SK-N-MC (cell line): ENCODE results near the gene ELK3.

Experiments used
- EZH2 ChIP-seq: fragments of 200-600 bp; sonication (generic); IDR thresholded peaks from one replicate; pipeline ENCODE4 v1.6.1; 2017; ENCODE audit warnings: antibody characterized with exemption
- FOXP2 ChIP-seq: optimal IDR thresholded peaks from 2 replicates; pipeline ENCODE3; 2011; ENCODE audit warnings: mild to moderate bottlenecking, moderate library complexity; ENCODE audit not compliant: insufficient read depth; ENCODE audit errors: extremely low read length, control extremely low read depth
- POLR2AphosphoS5 ChIP-seq: IDR thresholded peaks from 2 replicates; pipeline ENCODE4 v1.6.1; 2012; ENCODE audit warnings: mild to moderate bottlenecking, low read depth, low read length, borderline replicate concordance

DNA sequence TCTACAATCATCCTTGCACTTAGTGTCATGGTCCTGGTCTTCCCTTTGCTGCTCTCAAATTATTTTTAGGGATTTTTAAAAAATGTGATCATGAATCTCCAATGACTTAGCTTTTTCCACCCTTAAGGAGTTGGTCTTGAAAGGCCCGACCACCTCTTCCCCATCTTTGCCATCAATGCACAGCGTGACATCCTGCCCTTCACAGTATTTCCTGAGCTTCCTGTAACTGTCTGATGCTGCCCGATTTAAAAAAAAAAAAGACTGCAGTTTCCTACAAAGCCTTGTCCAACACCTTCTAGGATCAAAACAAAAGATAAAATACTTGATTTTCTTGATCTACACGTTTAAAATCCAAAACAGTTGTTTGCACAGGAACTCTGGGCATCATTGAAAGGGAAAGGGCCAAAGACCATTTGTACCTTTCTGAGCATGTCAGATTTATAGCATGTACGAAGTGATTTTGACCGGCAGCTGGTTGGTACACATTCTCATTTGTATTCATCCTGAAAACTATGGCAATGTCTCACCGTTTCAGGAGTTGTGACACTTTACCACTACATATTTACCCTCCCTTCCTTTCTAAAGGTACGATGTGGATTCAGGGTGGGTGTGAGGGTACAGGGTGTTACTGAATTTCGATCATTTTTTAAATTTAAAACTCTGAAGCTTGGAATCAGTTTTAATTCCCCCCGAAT, 7.4 kb upstream of the ELK3 start:
- TF ChIP-seq POLR2AphosphoS5 (no peak), EZH2 (no peak), FOXP2 (no peak)
